ENCODE measurements around the gene MYOZ1. TPM values are rescaled to one million over a fixed set of nuclear protein-coding genes. Genes with fewer than 3 reads are reported as not detected.
"Not testable (repeated sequence)": the region's sequence is repeated elsewhere in the genome, so short reads cannot be mapped to it uniquely, and the experiment has no call there.

The MYOZ1 gene, protein sequence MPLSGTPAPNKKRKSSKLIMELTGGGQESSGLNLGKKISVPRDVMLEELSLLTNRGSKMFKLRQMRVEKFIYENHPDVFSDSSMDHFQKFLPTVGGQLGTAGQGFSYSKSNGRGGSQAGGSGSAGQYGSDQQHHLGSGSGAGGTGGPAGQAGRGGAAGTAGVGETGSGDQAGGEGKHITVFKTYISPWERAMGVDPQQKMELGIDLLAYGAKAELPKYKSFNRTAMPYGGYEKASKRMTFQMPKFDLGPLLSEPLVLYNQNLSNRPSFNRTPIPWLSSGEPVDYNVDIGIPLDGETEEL
- total RNA-seq = 10 to 100 TPM in 1 of 2 donors, 1 to 10 TPM in 1; 2.1 to 13.1 TPM
- long read RNA-seq, partial matches to known transcripts = 1 of 1 reads
- long read RNA-seq, other reads (novel, unspliced or antisense) = 0 of 1 reads

DNA sequence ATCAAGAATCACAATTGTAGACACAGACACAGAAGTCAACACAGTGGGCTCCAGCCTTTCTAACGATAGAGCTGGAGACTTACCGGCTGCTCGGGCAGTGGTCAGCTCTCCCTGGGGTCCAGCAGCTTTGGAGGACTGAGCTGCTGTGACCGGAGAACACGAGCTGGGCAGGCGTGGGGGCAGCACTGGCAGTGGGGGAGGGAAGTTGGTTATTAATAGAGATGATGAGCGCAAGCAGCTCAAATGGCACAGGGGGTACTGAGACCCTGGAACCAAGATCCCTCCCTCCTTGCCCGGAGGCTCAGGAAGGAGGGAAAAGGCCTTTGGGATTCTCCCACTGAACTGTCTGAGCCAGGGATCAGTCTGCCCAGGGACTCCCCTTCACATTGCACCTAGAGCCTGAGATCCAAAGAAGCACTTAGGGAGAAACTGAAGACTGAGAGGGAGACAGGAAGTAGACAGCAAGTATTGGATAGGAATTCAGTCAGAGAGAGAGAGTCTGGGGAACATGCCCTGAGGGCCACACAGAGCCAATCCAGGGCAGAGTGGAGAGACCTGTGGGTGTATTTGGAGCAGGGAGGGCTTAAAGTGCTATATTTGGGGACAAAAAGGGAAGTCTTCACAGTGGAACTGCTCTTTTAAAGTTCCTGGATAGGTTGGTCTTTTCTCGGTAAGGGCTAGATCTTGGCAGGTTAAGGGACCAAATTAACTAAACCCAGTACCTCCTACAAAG lies at the start of gene MYOZ1:
TSS of gene MYOZ1 (minus strand) at position 147 of the 733 bp plus-strand sequence. CDS start 1,457 bp downstream, outside the sequence.
- DNase-seq (no peak), ATAC-seq (peak in 1 of 2 donors; percentile 31)
- intact Hi-C loops (cut with DNase I) = loop anchor here in 1 of 2 donors (5.0 kb wide), 1 partner anchor 64 kb away; no protein-coding TSS in a partner anchor

DNA sequence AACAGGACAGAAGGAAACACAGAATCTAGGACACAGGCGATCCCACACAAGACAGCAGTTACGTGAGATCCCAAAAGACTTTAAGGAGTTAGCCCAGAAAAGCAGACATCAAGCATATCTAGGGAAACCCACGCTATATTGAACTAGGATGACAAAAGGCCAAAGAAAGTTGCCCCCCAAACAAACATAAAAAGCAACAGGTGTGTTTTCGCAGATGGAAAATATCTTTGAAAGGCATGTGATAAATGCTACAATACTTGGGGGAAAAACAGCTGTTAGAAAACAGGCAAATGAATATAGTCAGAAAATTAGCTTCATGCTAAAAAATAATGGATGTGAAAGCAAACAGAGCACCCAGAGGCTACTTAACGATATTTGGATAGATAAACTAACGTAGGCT lies 49.5 kb upstream of the MYOZ1 start:
- DNase-seq; intact Hi-C loops (cut with DNase I); ATAC-seq: not testable (repeated sequence)

DNA sequence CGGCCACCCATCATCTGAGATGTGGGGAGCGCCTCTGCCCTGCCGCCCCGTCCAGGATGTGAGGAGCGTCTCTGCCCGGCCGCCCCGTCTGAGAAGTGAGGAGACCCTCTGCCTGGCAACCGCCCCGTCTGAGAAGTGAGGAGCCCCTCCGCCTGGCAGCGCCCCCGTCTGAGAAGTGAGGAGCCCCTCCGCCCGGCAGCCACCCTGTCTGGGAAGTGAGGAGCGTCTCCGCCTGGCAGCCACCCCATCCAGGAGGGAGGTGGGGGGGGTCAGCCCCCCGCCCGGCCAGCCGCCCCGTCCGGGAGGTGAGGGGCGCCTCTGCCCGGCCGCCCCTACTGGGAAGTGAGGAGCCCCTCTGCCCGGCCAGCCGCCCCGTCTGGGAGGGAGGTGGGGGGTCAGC lies 48.3 kb upstream of the MYOZ1 start:
- intact Hi-C loops (cut with DNase I); ATAC-seq: not testable (repeated sequence)

DNA sequence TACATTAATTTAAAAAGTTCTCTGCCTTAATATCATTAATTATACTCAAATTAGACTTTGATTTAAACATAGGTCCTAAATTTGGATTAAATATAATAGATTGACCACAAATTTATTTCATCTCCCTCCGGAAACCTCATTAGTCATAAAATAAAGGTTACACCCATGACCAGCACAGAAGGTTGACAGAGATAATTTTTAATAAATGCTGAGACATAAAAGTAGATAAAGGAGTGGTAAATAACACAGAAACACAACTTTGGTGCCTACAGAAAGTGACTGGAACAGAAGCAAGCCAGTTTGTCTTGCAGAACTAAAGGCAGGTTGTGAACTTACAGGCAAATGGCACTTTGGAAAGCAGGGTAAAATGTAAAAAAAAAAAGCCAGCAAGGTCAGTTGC lies 46.4 kb upstream of the MYOZ1 start:
- ATAC-seq; intact Hi-C loops (cut with DNase I); DNase-seq: not testable (repeated sequence)

More for the DNA sequence above, 48.3 kb upstream of the MYOZ1 start:
- not testable (repeated sequence) for DNase-seq

DNA sequence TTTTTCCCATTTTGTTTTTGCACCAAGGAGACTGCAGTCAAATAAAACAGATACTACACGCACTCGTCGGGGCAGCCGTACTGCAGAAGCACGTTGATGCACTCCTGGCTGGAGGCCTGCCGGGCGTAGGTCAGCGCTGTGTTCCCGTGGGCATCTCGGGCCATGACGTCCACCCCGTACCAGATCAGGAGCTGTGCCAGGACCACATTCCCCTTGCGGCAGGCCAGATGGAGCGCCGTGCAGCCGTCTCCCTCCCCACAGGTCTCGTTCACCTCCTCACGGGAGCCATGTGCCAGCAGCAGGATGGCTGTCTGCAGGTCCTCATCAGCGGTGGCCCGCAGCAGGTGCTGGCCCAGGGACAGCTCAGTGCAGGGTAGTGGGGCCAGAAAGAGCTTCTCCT lies 33.3 kb upstream of the MYOZ1 start:
- intact Hi-C loops (cut with DNase I); DNase-seq; ATAC-seq: not testable (repeated sequence)

DNA sequence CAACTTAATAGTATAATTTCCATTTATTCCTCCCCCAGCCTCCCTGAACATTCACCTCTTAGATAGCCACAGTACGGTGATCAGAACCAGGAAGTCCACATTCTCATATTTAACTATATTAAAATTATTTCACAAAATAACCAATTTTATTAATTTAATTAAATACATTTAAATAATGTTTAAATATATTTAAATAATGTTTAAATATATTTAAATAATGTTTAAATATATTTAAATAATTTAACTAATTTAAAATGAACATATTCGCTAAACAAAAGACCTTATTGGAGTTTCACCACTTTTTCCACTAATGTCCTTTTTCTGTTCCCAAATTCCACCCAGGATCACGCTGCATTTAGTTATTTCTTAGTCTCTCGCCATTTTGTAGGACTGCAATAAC lies 27.1 kb upstream of the MYOZ1 start:
- DNase-seq; ATAC-seq; intact Hi-C loops (cut with DNase I): not testable (repeated sequence)

DNA sequence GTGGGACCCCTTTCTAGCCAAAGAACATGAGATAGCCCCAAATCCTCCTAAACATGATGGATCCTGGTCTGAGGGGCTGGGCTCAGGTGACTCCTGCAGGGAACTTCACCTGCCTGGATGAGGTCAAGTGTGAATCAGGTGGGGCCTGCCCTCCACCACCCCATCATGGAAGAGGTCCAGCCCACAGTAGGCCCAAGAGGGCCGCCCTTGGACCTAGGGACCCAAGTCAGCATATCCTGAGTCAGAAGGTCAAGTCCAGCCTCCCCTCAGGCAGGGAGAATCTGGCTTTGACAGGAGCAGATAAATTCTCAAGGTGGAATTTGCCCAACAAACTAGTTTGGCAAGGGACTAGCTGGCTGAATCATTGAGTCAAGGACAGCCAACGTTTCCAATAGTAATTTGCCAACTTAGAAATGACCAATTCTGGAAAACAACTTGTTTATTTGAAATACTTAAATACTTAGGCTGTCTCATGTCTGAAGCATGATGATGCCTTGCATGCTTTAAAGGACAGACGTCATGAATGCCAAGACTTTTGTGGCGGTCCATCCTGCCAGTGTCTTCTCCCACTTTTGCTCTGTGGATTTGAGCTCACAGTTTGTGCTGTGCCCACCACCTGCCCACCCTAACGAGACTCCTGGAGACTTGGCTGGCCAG lies 25.0 kb upstream of the MYOZ1 start:
- ATAC-seq; intact Hi-C loops (cut with DNase I); DNase-seq: not testable (repeated sequence)

DNA sequence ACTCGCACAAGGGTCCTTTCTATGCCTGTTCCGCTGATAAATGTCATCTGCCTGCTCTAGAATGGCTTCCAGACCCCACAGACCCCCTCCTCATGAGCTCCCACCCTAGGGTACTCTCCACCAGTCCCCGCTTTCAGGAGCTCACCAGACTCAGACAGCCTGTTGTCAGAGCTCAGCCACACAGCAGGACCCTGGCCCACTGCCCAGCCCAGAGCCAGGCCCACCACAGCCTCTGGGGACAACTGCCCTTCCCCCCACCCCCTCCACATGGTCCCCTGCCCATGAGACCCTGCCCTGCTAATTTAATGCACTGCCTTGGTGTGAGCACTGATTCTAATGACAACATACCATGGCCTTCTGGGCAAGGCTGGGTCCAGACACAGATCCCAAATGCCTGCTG lies 24.3 kb upstream of the MYOZ1 start:
- ATAC-seq; intact Hi-C loops (cut with DNase I); DNase-seq: not testable (repeated sequence)

DNA sequence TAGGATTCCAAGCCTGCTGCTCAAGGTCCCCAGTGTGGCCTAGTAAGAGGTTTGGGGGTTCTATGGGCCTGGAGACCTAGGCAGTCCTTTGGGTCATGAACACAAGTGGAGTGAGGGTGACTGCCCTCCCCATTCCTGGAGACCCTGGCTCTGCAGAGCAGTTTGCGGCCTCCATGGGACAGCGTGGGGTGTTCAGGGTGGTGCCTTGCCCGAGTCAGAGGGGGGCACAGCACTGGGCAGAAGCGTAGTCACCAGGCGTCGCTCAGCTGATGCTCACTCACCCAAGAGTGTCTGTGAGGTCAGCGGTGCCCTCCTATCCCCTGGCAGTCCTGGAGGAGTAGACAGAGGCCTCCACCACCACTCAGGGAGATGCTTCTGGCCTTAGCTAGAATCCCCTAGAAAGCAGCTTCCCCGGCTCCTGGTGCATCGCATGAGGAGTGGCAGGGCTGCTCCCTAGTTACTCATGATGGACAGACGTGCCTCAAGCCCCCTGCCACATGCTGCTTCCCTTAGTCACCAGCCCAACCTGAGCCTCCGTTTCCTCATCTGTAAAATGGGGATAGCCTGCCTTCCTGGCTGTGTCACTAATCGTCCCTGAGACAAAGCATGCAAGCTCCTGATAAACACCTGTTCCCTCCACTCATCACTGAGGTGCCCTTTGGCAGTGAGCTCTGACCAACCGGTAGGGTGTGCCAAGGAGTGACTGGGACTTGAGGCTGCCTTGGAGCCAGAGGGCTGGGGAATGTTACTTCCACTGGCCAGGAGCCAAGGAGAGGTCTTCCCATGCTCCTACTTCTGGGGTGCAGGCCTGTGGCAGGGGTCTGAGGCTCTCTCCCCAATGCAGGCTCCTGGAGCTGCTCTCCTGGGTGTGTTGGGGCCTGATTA lies 23.1 kb upstream of the MYOZ1 start:
- DNase-seq; intact Hi-C loops (cut with DNase I); ATAC-seq: not testable (repeated sequence)

DNA sequence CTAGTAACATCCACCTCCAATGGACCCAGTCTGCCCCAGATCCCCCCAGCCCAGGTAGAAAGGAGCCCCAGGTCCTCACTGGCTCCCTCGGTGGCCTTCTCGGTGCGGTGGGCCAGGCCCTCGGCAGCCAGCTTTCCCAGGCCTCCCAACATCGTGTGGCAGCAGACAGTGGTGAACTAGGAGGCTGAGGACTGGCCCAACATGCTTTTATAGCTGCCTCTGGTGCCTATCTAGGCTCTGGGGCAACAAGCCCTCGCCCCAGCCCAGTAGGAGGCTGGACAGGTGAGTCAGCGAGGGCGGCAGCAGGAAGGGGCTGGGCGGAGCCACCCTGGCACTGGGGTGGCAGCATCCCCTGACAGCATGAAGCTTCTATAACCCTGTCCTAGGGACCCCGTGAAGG lies 22.3 kb upstream of the MYOZ1 start:
- ATAC-seq; DNase-seq; intact Hi-C loops (cut with DNase I): not testable (repeated sequence)

DNA sequence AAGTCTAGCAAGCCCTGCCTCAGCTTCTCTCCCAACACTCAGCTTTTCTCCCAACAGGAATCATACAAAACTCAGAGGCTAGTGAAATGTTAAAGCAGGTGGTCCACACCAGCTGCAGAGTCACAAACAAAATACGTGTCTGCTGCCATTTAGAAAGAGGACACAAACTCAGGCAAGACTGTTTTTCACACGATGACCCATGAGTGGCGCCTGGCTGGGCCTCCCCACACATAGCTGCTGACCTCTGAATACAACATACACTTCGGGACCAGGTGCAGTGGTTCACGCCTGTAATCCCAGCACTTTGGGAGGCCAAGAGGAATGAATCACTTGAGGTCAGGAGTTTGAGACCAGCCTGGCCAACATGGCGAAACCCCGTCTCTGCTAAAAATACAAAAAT lies 21.4 kb upstream of the MYOZ1 start:
- intact Hi-C loops (cut with DNase I); DNase-seq; ATAC-seq: not testable (repeated sequence)

DNA sequence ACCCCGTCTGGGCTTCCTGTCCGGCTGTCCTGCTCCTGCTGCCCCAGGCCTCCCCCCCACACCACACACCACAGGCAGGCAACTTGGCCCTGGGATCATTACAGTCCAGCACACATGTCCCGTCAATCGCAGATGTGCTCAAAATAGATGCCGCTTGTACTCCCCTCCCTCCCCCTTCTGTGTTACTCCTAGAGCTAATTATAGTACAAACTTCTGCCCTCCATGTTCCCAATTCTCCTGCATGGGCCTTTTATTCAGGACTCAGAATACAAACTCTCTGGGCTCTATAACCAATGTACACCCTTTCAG lies 14.7 kb upstream of the MYOZ1 start, which contains the start of gene SYNPO2L:
TSS of gene SYNPO2L (minus strand) at position 40 of the 309 bp plus-strand sequence. CDS start 107 bp downstream, outside the sequence.
- ATAC-seq (peak; percentile 70 to 75), DNase-seq (peak; percentile 45)
- intact Hi-C loops (cut with DNase I) = loop anchor here in 1 of 2 donors (10.0 kb wide), 1 partner anchor 89 kb away; the partner anchor contains the start of gene SEC24C

DNA sequence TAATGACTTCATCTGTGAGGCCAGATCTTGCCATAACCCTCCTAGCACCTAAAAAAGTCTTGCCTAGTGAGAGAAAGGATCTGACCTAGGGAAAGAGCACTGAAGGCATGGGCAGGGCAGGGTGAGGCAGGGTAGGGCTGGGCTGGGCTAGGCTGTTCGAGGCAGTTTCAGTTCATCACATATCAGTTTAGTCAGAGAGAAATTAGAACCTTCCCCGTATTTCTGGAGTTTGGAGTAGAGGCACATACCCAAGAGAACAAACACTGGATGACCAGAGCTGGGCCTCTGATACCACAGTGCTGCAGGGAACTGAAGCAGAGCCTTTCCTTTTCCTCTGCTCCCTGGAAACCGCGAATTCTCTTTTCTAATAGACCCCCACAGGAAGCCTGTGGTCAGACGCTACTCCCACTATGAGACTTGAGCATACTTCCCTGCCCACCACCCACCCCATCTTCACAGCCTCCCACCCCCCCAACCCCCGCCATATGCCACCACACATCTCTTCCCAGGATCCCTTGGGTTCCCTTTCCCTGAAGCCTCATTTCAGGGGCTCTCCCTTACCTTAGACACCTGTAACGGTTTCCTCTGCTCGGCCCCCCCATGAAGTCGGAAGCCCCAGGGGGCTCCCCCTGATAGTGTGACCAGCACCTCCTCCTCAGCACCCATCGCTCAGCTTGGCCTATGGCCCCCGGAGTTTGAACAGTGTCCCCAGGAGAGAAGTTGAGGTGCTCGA lies 14.1 kb upstream of the MYOZ1 start:
- intact Hi-C loops (cut with DNase I) = loop anchor here in 1 of 2 donors (10.0 kb wide), 1 partner anchor 89 kb away; the partner anchor contains the start of gene SEC24C
- ATAC-seq (no peak), DNase-seq (no peak)

DNA sequence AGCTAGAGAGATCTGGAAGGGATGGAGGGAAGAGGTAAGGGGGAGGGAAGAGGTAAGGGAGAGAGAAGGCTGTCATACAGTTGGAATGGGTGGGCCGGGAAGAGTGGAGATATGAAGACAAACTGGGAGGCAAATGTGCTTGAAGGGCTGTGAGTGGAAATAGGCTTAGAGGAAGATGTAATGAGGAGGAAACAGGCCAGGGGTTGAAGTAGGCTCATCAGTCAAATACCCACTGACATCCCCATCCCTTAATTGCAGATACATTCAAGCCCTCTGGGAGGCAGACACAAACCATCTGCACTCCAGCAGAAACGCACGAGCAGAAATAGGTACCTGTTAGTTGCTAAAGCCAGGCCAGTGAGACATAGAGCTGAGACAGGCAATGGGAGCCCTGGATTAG lies 12.4 kb upstream of the MYOZ1 start:
- ATAC-seq (peak in 1 of 2 donors; percentile 19), DNase-seq (no peak)
- intact Hi-C loops (cut with DNase I) = loop anchor here in 1 of 2 donors (10.0 kb wide), 1 partner anchor 91 kb away; the partner anchor contains the start of gene SEC24C

DNA sequence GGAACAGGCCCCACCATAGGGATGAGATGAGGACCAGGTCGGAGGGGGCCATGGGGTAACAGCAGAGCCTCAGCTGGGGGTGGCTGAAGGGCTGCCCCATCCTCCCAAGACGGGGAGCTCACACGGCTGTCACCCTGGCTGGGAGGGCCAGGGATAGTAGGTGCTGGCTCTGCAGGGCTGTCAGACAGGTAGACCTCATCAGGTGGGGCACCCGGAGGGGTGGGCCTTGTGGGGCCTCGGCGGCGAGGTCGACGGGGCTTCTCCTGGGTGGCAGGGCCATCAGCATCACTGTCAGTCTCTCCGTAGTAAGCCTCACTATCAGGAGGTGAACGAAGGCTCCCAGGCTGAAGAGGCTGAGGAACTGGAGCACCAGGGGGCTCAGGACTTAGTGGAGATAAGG lies 11.9 kb upstream of the MYOZ1 start:
- no peak for DNase-seq
- intact Hi-C loops (cut with DNase I) = loop anchor here in 1 of 2 donors (10.0 kb wide), 1 partner anchor 92 kb away; the partner anchor contains the start of gene SEC24C
- ATAC-seq = no peak

DNA sequence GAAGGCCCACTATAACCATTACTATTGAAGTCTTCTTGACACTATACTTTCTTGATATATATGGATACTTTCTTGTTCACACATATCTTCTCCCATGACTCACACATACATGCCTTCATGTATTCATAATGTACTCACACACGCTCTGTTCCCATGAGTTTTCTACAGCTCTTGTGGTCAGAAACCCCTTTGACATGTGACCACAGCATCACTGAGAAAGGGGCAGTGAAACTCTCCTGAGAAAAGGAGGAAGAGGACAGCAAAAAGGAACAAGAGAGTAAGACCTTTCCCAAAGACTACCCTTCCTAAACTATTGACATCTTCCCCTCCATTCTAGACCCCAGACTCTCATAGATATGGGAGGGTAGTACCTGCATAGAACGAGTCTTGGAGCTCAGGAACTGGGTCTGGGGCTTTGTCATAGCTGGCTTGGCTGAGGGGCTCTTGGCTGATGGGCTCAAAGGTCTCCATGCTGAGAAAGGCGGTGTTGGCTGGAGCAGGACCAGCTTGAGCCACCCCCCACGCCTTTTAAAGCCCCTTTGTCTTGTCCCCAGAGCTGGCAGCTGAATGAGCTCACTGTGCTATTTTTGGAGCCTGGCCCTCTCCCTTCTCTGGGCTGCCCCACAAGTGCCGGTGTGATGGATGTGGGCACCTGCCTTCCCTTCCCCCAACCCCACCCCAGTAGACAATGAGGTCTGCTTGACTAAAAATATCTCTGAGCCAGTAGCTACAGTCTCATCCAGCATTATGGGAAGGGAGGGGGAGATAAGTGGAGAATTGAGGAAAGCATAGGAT lies 9.5 kb upstream of the MYOZ1 start:
- peak; percentile 42 to 46 for ATAC-seq
- peak; percentile 61 for DNase-seq
- intact Hi-C loops (cut with DNase I) = loop anchor here in 1 of 2 donors (10.0 kb wide), 1 partner anchor 94 kb away; the partner anchor contains the start of gene SEC24C
